HG02571 (cell line): ENCODE results near the gene TMEM204.

ENCODE experiments used
- ATAC-seq: cut with Tn5 transposase; IDR thresholded peaks from one replicate; pipeline ENCODE4 v1.9.1; 2021; ENCODE audit warnings: mild to moderate bottlenecking, moderate library complexity; ENCODE audit not compliant: unreplicated experiment

Gene TMEM204

GRCh38 chr16:1518626-1519135 lies 14.8 kb upstream of the TMEM204 start:
- ATAC-seq, result no peak

DNA sequence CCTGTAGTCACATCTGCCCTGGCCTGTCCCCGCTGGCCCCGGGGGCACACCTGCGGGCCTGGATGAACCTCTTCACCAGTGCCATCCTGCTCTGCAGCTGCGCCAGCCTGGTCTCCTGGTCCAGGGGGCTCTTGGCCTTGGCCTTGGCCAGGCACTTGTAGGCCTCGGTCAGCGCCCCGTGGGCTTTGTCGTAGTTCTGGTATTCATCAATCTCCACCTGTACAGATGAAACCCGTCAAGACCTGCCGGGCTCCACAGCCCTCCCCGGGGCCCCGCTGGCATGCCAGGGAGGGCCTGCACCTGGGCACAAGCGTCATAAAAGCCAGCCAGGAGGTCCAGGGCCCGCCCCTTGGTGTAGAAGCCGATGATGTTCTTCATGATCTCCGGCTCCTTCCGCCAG lies 13.6 kb upstream of the TMEM204 start:
- ATAC-seq, result no peak

- ATAC-seq, result no peak
Measured at GRCh38 chr16:1520461-1520860, 13.0 kb upstream of the TMEM204 start.

DNA sequence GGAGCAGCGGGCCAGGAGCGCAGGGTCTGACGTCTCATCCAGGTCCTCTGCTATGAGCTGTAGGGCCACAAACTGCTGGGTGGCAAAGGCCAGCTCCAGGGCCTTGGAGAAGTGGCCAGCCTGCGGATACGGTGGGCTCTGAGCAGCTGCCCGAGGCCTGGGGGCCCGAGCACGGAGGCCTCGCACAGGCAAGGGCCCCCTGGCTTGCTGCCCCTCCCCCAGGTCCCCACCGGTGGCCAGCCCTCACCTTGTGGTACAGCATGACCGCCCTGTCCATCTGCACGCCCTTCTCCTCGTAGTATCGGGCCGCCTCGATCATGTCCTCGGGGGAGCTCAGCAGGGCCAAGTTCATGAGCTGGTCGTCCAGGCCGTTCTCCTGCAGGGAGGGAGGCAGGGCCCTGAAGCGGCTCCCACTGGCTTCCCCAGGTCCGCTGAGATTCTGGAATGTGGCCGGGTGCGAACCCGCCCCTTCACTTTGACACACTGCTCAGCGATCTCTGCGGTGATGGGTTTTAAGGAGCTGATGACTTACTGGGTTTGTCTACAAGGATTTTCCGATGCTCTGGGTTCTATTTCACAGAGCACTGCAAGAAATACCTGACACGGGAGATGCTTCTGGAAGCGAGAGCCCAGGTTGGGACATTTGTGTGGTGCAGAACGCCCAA lies 9.8 kb upstream of the TMEM204 start:
- ATAC-seq, result no peak

DNA sequence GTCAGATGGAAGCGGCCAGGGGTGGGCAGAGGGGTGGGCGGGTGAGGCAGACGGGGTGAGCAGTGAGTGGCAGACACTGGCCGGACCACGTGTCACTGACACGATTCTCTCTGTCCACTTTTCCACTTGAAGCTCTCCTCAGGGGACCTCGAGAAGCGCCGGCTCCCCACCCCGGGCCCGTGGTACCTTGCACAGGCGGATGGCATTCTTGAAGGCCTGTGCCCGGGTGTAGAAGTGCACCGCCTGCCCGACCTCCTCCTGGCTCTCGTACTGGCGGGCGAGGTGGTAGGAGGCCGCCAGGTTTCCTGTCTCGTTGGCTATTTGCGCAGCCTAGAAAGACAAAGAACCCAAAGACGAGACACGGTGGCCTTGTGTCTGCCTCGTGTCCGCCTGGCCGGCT lies 9.1 kb upstream of the TMEM204 start:
- no peak for ATAC-seq

GRCh38 chr16:1525871-1526607 lies 7.4 kb upstream of the TMEM204 start:
- no peak for ATAC-seq

GRCh38 chr16:1526608-1527555 lies 6.6 kb upstream of the TMEM204 start:
- ATAC-seq, result no peak

DNA sequence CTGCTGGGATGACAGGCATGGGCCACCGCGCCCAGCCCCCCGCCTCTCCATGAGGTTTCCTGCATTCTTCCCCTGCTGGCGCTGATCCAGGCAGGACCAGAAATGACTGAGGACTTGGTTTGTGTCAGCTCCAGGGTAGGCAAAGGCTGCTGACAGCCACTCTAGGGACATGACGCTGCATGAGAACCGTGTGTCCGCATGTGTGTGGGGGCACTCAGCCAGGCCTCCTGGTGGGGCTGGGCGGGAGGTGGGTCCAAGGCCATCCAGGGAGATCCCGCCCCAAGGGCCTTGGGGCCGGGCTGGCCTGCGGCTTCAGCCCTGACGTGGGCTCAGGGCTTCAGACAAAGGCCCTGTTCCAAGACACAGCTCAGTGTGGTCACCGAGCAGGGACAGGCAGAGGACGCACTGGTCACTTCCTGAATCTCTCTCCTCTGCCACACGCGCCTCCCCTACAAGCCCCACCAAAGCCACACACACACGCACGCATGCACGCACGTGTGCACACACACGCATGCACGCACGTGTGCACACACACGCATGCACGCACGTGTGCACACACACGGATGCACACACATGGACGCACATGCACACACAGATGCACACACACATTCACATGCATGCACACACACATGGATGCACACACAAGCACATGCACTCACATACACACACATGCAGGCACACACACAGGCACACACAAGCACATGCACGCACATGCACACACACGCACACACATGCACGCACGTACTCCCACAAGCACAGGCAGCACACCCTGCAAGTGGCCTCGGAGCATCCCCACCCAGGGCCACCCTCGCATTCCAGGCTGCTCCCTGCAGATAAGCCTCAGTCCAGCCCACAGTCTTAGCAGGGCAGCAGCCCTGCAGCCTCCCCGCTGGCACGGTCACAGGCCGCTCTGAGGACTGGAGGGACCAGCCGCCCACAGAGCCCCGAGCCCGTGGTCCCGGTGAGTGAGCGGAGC lies 5.3 kb upstream of the TMEM204 start:
- ATAC-seq, result no peak

DNA sequence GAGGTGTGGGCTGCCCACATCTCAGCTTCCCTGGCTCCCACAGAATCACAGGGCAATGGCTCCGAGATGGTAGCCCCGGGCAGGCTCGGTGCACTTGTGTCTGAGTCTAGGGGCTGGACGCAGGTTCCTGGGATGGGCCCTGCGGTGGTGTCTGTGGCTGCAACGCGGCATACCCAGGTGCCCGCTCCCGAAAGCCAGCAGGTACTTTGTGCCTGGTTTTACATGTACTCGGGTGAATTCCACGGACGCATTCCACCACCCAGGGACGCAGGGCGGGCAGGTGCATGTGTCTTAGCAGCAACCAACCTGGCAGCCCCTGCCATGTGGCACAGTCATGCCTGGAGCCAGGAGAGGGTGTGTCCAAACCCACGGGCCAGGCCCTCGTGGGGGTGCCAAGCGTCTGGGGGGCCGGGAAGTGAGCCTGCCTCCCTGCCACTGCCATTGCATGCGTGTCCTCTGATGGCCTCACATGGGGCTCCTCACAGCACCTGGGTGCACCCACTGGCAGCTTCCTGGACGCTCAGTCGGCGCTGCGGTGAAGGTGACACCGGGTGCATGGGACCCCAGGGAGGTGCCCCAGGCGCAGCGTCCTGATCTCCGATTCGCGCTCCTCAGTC lies 4.4 kb upstream of the TMEM204 start:
- no peak for ATAC-seq

DNA sequence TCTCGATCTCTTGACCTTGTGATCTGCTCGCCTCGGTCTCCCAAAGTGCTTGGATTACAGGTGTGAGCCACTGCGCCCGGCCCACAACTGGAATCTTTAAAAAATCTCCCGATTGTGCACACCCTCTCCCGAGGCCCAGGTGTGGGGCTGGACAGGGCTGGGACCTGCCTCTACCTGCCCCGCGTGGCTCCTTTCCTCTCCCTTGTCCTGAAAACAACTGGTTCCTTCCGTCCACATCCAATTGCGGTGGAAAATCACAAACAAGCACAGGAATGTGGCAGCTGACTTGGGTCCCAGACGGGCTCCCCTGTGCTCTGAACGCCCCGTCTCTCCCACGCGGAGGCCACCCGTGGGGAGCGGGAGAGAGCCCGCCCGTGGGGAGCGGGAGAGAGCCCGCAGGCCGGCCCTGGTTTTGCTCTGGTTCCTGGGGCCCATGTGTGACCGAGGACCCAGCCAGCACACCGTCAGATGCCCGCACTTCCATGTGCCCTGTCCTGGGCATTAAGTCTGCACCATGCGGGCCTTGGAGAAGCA lies 3.0 kb upstream of the TMEM204 start:
- ATAC-seq, result no peak

DNA sequence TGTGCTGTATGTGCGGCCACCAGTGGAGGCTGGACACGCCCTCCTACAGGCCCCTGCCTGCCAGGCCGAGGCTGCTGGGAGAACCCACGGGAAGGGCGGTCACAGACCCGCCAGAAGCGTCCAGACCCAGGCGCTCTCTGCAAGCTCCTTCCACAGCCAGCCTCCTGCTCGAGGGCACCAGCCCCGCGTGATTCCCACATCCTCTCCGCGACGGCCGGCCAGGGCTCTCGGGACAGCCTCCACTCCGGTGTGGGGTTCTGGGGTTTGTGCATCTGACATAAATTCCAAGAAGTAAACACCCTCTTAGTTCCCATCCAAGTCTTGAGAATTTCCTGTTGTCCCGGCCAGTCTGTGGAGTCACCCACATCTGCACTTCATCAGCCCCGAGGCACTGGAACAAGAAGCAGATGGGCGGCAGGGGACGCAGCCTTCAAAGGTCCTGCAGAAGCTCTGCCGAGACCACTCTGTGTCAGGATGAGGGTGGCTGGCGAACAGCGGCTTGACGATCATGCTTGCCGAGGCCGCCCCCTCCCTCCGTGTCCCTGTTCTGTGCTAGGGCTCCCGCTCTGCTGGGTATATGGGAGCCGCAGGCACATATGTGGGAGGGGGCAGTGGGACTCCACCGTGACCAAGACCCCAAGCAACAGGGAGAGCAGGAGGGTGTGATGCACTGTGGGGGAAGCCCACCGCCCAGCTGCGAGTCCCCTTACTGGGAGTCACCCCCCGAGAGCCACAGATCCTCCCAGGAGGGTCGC lies 2.4 kb upstream of the TMEM204 start:
- ATAC-seq, result no peak

GRCh38 chr16:1531638-1531910 lies 1.9 kb upstream of the TMEM204 start:
- ATAC-seq, result no peak

- ATAC-seq, result no peak
Measured at GRCh38 chr16:1532081-1532760, 1.2 kb upstream of the TMEM204 start.

- ATAC-seq, result no peak
Measured at GRCh38 chr16:1532771-1533170, 695 bp upstream of the TMEM204 start.

DNA sequence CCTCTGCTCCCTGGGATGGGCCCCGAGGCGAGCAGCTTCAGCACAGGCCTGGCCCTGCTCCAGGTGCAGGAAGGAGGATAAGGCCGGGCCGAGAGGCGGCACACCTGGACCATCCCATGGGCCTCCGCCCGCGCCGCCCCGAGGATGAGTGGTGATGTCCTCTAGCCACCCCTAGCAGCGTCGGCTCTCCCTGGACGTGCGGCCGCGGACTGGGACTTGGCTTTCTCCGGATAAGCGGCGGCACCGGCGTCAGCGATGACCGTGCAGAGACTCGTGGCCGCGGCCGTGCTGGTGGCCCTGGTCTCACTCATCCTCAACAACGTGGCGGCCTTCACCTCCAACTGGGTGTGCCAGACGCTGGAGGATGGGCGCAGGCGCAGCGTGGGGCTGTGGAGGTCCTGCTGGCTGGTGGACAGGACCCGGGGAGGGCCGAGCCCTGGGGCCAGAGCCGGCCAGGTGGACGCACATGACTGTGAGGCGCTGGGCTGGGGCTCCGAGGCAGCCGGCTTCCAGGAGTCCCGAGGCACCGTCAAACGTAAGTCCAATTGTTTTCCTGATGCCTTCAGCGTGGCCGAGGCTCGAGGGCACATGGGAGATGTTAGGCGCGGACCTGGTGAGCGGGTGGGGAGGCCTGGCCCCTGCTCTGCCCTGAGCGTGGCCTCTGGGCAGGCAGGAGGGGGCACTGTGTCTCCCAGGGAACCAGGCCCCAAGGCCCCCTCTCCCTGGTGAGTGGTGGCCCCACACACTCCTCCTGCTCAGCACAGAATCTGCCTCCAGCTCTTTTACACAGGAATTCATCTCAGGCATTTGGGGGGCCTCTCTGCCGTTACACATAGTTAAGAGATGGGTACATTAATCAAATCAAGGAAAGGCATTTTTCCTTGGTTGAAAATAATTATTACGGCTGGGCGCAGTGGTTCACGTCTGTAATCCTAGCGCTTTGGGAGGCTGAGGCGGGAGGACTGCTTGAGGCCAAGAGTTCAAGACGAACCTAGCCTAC lies 855 bp downstream of the TMEM204 start:
- ATAC-seq, result no peak

DNA sequence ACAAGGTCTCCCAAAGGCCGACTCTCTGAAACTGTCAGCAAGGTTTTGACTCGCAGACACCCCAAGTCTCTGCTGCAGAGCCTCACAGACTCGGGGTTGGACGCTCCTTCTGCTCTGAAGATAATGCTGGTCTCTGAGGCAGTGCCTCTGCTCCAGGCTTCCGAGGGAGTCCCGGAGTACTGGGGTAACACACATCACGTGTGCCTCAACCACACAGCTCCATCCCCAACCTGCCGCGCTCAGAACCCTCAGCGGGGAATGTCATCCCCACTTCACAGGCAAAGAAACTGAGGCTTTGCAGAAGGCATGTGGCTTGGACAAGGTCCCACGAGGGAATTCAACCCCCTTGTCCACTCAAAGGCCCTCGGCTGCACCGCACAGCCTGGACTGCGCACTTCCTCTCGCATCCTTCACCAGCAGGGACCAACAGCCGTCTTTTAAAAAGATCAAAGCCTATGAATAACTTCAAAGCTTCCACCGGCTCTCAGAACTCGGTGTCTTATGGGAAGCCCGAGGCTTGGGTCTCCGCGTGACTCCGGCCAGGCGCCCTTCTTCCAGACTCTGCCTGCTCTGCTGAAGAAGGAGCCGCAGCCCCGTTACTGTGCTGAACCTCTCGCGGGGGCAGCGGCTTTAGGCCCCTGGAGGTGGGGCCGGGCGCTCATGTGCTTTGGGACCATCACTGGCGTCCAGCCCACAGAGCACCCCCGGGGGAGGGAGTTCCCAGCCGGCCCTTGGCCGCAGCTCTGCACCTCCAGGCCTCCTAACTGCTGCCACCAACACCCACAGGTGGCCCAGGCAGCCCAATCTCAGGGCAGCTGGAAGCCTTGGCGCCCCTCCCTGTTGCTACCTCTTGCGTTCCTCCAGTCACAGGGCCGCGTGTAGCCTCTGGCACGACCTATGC lies 2.2 kb downstream of the TMEM204 start:
- ATAC-seq, result no peak
